HG03060 (cell line): ENCODE measurements around the gene SLC44A1.
"Not testable (repeated sequence)": the region's sequence is repeated elsewhere in the genome, so short reads cannot be mapped to it uniquely, and the experiment has no call there.

Experiments
- ATAC-seq: cut with Tn5 transposase; IDR thresholded peaks from one replicate; pipeline ENCODE4 v1.9.1; 2021; ENCODE audit warnings: low read depth, moderate number of reproducible peaks; ENCODE audit not compliant: unreplicated experiment

The SLC44A1 gene

DNA sequence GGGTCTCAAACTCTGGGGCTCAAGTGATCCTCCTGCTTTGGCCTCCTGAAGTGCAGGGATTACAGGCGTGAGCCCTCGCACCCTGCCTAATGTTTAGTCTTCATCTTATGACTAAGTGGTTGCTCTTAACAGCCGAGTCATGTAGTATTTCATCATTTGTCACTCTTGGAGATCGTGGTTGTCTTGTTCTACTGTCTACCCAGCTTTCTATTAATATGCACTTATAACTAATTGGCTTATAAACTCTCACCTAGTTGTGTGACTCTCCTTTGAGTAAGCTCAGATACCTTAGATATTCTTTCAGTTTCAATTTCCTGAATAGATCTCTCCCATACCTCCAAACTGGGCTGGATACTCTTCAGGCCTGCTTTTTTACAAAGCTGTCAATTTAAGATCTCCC lies 19.9 kb downstream of the SLC44A1 start:
- no peak for ATAC-seq

DNA sequence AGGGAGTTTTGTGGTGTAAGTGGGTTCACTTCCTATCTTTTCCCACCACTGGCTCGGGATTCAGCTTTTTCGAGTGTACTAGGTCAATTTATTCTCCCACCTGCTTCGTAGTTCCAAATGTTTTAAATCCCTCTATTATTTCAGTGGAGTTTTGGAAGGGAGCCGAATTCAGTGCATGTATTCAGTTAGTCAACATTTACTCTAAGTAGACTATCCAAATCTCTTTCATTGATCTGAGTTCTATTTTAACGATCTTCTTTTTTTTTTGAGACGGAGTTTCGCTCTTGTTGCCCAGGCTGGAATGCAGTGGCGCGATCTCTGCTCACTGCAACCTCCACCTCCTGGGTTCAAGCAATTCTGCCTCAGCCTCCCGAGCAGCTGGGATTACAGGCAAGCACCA lies 23.8 kb downstream of the SLC44A1 start:
- not testable (repeated sequence) for ATAC-seq

DNA sequence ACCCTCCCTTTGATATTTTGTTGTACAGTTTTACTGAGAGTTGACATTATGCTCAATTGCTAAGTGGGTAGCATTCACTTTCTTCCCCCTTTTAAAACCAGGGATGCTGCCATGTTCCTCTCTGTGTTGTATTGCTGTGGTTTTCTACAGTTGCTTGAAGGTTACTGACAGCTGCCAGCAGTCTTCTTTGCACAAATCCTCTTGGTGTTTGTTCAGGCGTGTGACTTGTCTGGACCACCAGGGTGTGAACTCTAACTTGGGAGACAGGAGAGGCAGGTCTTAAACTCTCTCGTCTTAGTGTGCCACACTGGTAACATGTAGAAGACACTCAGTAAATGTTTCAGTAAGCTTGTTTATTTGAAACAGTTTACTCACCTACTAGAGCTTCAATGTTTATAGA lies 25.1 kb downstream of the SLC44A1 start:
- ATAC-seq = no peak

DNA sequence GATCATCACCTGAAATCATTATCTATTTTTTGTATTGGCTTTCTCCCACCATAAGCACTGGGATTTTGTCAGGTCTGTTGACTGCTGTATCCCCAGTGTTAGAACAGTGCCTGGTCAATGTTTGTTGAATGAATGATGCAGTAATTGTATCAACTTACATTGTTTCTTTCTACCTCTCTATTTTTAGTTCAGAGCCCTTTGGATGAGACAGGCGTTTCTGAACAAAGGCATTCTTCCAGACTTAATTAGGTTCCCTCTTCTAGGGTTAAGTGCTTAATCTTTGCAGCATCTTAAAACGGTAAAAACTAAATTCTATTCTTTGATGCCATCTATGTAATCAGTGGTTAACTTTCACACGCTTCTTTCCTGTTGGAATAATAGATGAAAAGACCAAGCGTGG lies 26.3 kb downstream of the SLC44A1 start:
- no peak for ATAC-seq

DNA sequence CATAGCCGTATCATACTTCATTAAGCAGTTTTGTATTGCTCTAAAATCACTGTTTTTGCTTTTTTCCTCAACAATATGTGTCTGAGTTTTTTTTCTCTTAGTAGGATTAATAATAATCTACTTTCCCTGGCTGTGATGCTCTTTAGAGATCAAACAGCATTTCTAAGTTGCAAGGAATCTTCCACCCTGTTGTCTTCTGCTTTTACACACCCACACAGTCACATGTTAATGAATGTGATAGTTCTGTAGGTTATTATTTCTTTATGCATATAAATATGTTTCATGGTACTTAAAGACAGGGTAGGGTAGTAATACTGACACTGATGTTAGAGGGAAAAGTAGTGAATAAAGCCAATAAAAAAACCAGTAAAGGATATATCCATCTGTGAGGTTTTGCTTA lies 29.3 kb downstream of the SLC44A1 start:
- ATAC-seq = no peak

DNA sequence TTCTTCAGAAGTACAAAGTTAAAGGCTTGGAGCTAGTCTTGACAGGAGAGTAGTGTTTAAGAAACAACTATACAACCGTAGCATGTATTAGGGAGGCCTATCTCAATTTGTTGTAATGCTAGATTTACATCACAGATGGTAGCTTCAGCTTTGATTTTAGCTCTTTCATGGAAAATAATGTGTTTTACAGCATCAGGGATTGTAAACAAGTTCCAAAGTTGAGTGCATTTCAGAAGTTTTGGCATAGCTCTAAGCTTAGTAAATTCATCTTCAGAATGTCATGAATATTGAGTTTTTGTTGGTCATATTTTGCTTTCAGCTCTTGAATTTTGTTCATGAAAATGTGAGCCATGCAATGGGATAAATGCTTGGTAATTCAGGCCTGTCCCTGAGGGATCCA lies 30.7 kb downstream of the SLC44A1 start:
- ATAC-seq = no peak

DNA sequence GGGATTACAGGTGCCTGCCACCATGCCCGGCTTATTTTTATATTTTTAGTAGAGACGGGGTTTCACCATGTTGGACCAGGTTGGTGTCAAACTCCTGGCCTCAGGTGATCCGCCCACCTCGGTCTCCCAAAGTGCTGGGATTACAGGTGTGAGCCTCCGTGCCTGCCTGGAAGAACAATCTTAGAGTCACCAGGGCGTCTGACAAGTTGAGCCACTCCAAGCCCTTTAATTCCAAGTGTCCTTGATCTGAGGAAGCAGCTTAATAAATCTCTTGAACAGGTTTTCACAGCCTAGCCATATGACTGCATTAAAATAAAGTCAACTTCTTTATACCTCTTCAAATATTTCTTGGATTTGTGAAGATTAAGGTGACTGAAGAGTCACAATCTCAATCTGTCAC lies 31.5 kb downstream of the SLC44A1 start:
- ATAC-seq = no peak

DNA sequence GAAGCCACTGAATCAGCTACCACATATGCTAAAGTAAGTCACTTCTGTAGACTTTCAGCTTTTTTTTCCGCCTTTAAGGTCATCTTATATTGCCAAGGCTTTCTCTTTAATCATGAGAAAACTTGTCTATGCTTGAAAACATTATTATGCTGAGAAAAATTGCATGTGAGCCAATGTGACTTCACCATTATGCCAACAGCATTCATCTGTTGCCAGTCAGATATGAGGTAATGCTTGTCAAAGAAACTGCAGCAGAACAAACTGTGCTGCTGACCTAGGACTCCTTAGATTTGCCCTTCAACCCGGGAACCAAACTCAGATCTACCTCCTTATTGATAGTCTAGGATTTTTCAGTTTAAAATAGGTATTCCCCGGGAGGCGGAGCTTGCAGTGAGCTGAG lies 34.3 kb downstream of the SLC44A1 start:
- no peak for ATAC-seq

DNA sequence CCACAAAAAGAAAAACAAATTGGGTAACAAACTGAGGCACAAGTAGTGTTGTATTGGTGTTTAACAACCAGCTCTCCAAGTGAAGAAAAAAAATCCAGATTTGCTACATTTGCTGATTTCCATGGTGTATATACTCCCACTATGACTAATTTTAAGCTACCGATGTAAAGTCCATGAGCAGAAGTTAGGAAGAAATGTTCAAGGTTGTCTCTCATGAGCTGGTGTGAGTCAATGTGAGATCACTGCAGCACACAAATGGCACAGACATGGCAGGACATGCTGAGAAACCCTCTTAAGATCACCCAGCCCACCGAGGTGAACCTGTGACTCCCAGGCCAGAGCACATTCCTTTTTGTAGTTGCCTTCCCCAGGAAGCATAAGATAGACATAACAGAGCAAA lies 36.2 kb downstream of the SLC44A1 start:
- ATAC-seq = no peak

DNA sequence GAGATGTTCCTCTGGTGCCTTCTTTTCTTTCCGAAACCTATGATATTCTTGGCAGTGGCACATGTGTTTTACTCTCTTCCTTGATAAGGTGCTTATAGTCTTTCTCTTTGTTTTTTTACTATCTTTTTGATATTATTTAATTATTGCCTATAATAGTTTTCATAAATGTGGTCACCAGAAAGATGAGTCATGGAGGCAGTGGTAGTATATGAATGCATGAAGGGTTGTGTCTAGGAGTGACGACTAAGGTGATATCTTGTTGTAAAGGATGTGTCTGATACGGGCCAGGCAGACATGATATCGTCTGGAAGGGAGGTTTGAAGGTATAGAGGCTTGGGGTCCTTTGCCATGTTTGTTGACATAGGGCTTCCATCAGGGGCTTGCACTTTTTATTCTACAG lies 36.8 kb downstream of the SLC44A1 start:
- ATAC-seq = no peak

DNA sequence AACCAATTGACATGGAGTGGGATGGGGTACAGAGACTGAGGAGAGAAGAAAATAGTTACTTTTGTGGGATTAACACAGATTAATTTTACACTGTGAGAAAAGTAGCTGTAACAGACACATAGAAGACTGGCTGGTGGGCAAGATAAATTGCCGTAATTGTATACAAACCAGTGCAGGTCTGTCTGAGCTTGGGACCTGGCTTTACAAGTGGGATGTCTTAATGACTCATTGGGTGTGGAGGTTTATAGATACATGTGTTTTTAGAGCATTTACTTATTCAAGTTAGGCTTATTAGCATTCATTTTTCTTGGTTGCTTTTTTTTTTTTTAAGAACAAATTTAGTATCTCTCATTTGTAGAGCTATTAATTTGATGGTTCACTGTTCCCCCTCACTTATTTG lies 37.5 kb downstream of the SLC44A1 start:
- no peak for ATAC-seq

DNA sequence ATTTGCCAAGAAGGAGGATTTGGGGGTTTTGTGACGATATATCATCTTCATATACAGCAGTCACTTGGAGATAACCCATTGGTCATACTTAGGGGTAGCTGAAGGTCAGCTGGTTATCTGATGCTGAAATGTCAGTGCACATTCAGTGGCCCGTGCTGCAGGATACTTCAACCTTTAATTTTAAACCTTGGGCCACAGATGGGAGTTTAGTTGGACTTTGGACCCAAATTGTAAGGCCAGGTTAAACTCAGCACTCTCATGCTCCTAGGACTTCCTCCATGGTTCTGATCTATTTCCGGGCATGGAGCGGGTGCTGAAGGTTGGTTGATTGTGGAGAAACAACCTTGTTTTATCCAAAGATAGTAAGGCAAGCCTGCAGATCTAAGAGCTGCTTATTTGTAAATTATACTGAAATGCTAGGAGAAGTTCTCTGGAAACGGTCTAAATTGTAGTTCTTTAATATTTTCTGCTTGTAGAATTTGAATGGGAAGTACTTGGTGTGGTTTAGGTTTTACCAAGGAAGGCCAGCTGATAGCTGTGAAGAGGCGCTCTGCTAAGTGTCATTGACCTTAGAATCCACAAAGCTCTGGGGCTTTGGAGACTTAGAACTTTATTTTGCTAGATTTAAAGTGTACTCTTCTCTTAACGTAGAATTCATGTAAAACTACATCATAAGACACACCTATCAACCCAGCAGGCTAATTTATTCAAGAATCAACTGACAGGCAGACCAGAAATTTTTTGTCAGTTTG lies 38.6 kb downstream of the SLC44A1 start:
- no peak for ATAC-seq

DNA sequence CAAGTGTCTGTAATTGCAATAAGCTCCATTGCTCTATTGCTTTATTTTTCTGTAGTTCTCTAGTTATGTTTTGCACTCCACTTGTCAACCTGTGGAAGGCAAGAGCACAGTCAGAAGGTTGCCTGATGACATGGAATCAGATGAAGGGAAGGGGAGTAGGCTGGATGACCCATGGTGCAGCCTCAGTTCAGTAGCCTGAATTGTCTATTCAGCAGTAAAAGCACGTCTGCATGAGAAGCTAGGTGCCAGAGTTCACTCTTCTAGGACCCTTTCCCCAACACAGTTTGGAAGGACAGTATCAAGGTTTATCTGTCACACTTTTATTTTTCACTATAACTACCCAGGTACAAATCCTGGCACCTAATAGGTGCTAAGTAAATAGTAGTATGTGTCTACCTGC lies 39.3 kb downstream of the SLC44A1 start:
- no peak for ATAC-seq

DNA sequence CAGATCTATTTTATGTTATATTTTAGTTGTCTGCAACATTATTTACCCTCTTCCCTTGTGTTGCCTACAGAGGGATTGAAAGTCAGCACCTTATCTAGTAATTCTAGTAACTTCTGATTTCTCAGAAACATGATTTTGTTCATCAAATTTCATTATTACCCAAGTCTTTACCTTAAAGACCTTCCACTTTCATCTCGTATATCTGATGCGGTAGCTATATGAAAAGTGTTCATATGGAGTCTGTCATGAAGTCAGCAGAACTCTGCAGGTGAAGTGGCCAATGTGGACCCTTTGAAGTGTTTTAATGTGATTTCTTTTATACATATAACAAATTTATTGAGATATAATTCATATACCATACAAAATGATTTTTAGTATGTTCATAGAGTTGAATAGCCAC lies 40.0 kb downstream of the SLC44A1 start:
- ATAC-seq = no peak

DNA sequence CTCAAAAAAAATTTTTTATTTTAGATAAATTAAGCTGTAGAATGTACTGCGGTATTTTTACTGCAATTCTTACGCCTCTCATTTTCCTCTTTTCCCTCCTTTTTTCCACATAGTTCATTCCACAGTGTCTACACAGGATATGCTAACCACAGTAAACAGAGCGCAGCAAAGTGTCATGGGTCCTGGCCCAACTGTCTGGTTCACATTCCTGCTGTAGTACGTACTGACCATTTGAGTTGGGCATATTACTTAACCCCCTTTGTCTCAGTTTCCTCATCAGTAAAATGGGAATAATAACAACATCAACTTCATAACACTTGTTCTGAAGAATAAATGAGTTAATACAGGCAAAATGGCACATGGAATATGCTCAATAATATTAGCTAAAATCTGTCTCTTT lies 41.6 kb downstream of the SLC44A1 start:
- no peak for ATAC-seq

DNA sequence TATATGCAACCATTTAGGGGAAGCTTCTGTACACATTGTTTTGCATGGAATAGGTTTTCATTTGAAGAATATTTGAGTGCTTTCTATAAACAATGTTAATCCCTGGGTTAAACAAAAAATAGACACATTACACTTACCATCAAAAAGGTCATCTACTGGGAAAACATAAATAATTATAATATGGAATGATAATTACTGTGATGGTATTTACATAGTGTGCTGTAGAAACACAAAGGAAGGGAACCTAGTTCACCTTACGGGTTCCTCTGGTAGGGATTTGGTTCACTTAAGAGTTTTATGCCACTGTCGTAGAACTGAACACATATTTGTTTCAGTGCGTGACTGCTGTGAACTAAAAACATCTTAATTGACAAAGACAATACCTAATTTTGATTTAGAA lies 44.9 kb downstream of the SLC44A1 start:
- no peak for ATAC-seq

DNA sequence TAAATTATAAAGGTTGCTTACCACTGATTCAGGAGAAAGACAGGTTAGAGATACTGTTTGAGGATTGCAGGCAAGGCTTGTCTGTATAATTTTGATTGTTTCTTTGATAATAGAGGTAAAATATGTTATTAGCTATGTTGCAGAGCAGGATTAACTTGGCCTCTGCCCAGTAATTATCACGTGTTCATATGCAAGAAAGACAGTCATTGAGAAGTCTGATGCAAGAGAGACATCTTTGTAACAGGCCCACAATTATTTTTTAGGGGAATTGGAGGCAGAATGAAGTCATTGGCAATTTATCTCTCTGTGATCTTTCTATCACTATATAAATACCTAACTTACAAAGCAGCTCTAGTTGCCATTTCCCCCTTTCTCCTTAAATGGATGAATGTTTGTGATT lies 46.0 kb downstream of the SLC44A1 start:
- no peak for ATAC-seq

DNA sequence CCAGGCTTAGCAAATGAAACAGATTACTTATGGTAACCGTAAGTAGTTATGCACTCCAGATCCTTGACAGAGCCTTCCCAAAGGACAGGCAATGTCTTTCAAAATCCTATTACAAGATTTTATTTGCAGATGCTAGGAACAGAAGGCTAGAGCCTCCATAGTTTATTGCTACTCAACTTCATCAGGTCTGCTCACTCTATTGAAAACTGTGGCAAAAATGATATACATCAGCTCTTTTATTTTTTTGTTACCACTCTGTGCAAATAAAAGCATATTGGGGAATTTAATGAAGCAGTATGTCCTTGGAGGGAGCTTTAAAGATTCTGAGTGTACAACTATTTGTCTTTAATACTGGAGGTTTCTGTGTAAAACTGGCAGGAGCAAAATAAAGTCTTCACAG lies 46.5 kb downstream of the SLC44A1 start:
- ATAC-seq = no peak

DNA sequence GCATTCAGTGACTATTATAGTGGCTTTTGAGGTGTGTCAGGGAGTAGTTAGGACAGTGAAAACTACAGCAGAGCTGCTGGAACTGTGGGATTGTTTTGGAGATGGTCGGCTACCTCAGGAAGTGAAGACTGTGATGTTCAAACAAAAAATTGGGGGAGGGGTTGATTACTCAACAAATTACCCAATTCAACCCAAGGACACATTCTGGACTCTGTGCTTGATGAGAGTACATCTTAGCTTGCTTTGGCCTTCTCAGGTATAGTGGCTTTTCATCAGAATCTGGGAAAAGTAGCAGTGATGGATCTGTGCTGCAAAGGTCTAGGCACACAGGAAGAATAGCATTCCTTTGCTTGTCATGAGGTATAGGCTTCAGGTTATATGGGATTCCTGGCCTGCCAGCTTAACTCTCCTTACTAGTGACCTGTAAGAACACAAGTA lies 47.0 kb downstream of the SLC44A1 start:
- no peak for ATAC-seq

DNA sequence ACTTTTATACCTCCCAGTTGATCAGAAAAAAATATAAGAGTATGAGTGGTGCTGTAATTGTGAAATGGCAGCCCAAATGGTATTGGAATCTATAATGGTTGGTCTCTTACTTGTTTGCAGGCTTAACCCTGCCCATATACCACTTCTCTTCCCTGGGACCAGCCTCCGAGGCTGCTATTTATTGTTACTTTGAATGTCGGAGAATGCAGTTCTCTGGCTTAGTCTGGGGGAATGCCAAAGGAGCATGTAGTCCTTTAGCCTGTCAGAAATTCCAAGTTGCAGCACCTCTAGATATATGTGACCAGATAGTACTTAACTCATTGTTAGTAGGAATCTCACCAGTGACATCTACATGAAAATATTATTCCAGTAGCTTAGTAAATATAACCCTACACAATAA lies 47.5 kb downstream of the SLC44A1 start:
- ATAC-seq = no peak

DNA sequence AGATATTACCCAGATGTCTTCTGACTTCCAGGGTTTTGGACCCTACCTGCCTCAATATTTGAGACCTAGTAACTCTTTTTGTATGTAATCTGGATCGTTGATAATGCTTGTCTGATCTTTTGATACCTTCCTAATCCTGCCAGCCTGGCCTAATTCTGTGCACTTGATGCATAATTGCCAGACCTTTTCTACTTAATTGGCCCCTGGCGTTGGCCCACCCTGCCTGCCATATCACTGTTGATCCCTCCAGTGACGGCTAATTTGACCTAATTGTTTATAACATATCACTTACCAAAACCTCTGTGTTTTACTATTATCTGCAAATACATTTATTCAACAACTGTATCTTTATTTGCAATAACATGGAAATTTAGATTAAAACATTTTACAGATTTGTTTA lies 49.0 kb downstream of the SLC44A1 start:
- ATAC-seq = no peak

DNA sequence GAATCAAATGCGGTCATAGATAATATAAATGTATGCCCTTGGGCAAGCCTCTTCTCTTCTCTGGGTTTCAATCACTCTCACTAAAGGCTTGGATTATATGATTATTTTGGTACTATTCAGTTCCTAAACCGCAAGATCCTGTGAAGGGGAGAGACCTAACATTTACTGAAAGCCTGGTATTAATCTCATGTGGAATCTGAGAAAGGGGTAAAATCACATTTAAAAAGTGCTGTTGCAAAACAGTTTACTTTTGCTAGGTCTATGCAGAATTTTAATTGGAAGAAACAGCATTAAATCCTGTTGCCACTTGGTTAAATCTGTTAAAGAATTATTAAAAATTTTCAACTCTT lies 50.7 kb downstream of the SLC44A1 start:
- no peak for ATAC-seq

DNA sequence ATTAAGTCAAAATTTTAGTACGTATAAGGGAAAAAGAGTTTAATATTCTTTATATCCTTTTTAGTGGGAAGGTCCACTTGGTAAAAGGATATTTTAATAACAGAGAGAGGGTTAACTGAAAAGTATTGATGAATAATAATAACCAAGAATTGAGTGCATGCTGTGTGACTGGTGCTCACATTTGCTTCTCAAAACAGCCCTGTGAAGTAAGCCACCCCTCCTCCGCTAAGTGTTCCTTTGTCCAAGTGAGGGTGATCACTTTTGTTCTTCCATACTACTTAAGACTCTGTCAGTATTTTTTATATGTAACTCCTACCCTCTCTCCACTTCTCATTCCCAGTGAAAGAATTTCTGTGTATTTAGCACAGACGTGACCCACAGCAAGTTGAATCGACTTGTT lies 51.5 kb downstream of the SLC44A1 start:
- no peak for ATAC-seq
